B cell (primary cell): Measurements from ENCODE around the gene PLAC1. TPM values are rescaled to one million over a fixed set of nuclear protein-coding genes. Genes with fewer than 3 reads are reported as not detected.

Experiments used
- ATAC-seq: fragments of 200-7000 bp; cut with Tn5 transposase; one replicate; pipeline ENCODE4 v1.10.0; 2021; ENCODE audit warnings: low read depth, mild to moderate bottlenecking, moderate number of reproducible peaks, moderate library complexity
- CTCF ChIA-PET: fragments of 350-600 bp; sonication (Branson Sonifier 250); formaldehyde crosslinking; loops from one replicate; lab custom pipeline; 2021; ENCODE audit warnings: antibody characterized with exemption, inconsistent platforms; lab: Charles Lee
- POLR2A ChIA-PET: fragments of 350-600 bp; sonication (Branson Sonifier 250); formaldehyde crosslinking; loops from one replicate; lab custom pipeline; 2021; ENCODE audit warnings: antibody characterized with exemption; lab: Charles Lee
- DNase-seq: peaks from one replicate; pipeline ENCODE4 v3.0.0; 2013
- H2AFZ ChIP-seq: 2 replicates; pipeline ENCODE4 v1.6.1; 2012; ENCODE audit warnings: mild to moderate bottlenecking, low read depth, low read length; ENCODE audit not compliant: insufficient read depth, poor library complexity, severe bottlenecking
- H3K27ac ChIP-seq, 2 donors: 1 replicate in 1 of 2; 2 replicates in 1 of 2; pipeline ENCODE4 v1.5.1; 2012 to 2013; ENCODE audit warnings: low read length in 2 of 2, mild to moderate bottlenecking in 2 of 2, moderate library complexity in 1 of 2
- H3K27me3 ChIP-seq, 4 experiments: fragments of 200-600 bp in 1 of 4; sonication (generic) in 1 of 4; replicated peaks in 1 of 4; 1 replicate in 2 of 4; 2 replicates in 2 of 4; pipeline versions ENCODE4 v1.6.1 to v1.7.0; 2013 to 2016; ENCODE audit warnings: low read length in 3 of 4, mild to moderate bottlenecking in 2 of 4, mixed read lengths in 1 of 4, moderate library complexity in 1 of 4; ENCODE audit not compliant: insufficient read depth in 4 of 4, control insufficient read depth in 3 of 4; ENCODE audit errors: control extremely low read depth in 1 of 4
- H3K36me3 ChIP-seq, 2 experiments: replicated peaks in 1 of 2; 1 replicate in 1 of 2; 2 replicates in 1 of 2; pipeline versions ENCODE4 v1.6.1 to v1.7.1; 2013; ENCODE audit warnings: low read length in 1 of 2; ENCODE audit not compliant: insufficient read depth in 2 of 2, control insufficient read depth in 1 of 2; ENCODE audit errors: control extremely low read depth in 1 of 2, extremely low read depth in 1 of 2
- H3K4me1 ChIP-seq, 2 donors: fragments of 200-600 bp in 1 of 2; sonication (generic) in 1 of 2; 1 replicate in 1 of 2; 2 replicates in 1 of 2; pipeline versions ENCODE4 v1.5.1 to v1.6.1; 2013 to 2017; ENCODE audit warnings: low read length in 2 of 2; ENCODE audit not compliant: control insufficient read depth in 2 of 2, insufficient read depth in 2 of 2
- H3K4me2 ChIP-seq: replicated peaks from 2 replicates; pipeline ENCODE3; 2012; ENCODE audit warnings: mild to moderate bottlenecking, low read depth, low read length; ENCODE audit not compliant: poor library complexity, severe bottlenecking
- H3K4me3 ChIP-seq, 5 experiments: fragments of 200-600 bp in 1 of 5; sonication (generic) in 1 of 5; 1 replicate in 3 of 5; 2 replicates in 2 of 5; pipeline versions ENCODE4 v1.5.1 to v1.7.0; 2011 to 2016; ENCODE audit warnings: low read length in 4 of 5, mild to moderate bottlenecking in 4 of 5, low read depth in 2 of 5, control low read depth in 1 of 5, moderate library complexity in 1 of 5; ENCODE audit not compliant: insufficient read depth in 1 of 5; ENCODE audit errors: control extremely low read depth in 1 of 5, extremely low read depth in 1 of 5
- H3K79me2 ChIP-seq: fragments of 200-600 bp; sonication (generic); one replicate; pipeline ENCODE4 v1.6.0; 2016; ENCODE audit warnings: low read length; ENCODE audit not compliant: control insufficient read depth, insufficient read depth
- H3K9ac ChIP-seq: fragments of 200-600 bp; sonication (generic); 2 replicates; pipeline ENCODE4 v1.6.1; 2017; ENCODE audit warnings: mild to moderate bottlenecking, low read length, moderate library complexity
- H3K9me3 ChIP-seq, 3 donors: one replicate each; pipeline versions ENCODE4 v1.6.1 to v1.7.1; 2013; ENCODE audit warnings: low read length in 2 of 3; ENCODE audit not compliant: control insufficient read depth in 2 of 3, insufficient read depth in 1 of 3; ENCODE audit errors: control extremely low read depth in 1 of 3
- H4K20me1 ChIP-seq: 2 replicates; pipeline ENCODE4 v1.6.0; 2012; ENCODE audit warnings: mild to moderate bottlenecking, low read length; ENCODE audit not compliant: insufficient read depth, control insufficient read depth, poor library complexity, severe bottlenecking
- H3K27ac Mint-ChIP-seq: one replicate; pipeline ENCODE4 v1.8.0; 2021; ENCODE audit warnings: mixed read lengths
- H3K27me3 Mint-ChIP-seq: one replicate; pipeline ENCODE4 v1.8.0; 2021; ENCODE audit warnings: mixed read lengths
- H3K4me1 Mint-ChIP-seq: one replicate; pipeline ENCODE4 v1.8.0; 2021; ENCODE audit warnings: mixed read lengths
- H3K4me3 Mint-ChIP-seq: one replicate; pipeline ENCODE4 v1.8.0; 2021; ENCODE audit warnings: mixed read lengths
- H3K9me3 Mint-ChIP-seq: one replicate; pipeline ENCODE4 v1.8.0; 2022; ENCODE audit warnings: mixed read lengths; ENCODE audit not compliant: insufficient read depth
- EZH2 ChIP-seq: IDR thresholded peaks from 2 replicates; pipeline ENCODE4 v1.6.1; 2012; ENCODE audit warnings: borderline replicate concordance, low read depth, mild to moderate bottlenecking, moderate library complexity, low read length; ENCODE audit not compliant: insufficient read depth, poor library complexity, severe bottlenecking
- WGBS: methylation state at CpG from one replicate; pipeline ENCODE4 v1.1.5; 2013; ENCODE audit warnings: missing lambda C conversion rate; ENCODE audit not compliant: insufficient coverage; 5-methylcytosine and 5-hydroxymethylcytosine counted together
- intact Hi-C: fragments of 100-400 bp; cut with micrococcal nuclease; formaldehyde crosslinking; loops from one replicate; pipeline ENCODE4 v1.10.0; 2022
- polyA plus RNA-seq: library from polyadenylated mRNA; depleted of rRNA; stranded (reverse); fragments of >200 nt; gene quantifications from 2 replicates; pipeline ENCODE4 v1.2.3, GENCODE V29; 2012
- total RNA-seq, 2 donors: library from RNA; stranded (reverse); fragments of 120-200 nt in 1 of 2; gene quantifications; 1 replicate in 1 of 2; 2 replicates in 1 of 2; pipeline versions ENCODE4 v1.2.3 to v1.2.4, GENCODE V29; 2013 to 2022
- TF ChIP-seq, protein P1 (sequence below): fragments of 200-600 bp; IDR thresholded peaks from one replicate; pipeline ENCODE4 v1.8.0; 2022; ENCODE audit warnings: antibody characterized with exemption, mild to moderate bottlenecking

The PLAC1 gene
- total and polyA plus RNA-seq, 2 donors (not counting 1 experiment from before 2014, with no cell fraction given) = not detected

DNA sequence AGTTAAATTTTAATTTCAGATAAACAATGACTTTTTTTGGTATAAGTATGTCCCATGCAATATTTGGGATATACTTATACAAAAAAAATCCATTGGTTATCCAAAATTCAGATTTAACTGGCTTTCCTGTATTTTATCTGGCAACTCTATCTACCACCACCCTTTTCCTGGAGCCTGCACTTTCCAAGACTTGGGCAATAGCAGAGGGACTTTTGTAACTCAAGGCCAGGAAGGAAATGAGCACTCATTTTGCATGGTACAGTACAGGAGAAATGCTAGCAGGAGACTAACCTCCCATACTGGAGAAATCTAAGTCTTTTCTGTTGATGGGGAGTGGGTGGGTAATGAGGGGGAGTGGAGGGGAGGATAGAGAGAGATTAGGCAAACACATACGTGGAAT is 37.7 kb upstream of the PLAC1 start:
- no CpG with 5 or more reads among the region's 1 CpG for WGBS
- no peaks in the 10 kb centered on the region for H3K27me3 Mint-ChIP-seq
- H3K4me2 ChIP-seq = no peak overlapping the region
- no peaks in the 10 kb centered on the region for H3K36me3 ChIP-seq
- no peaks in the 10 kb centered on the region for H3K27me3 ChIP-seq
- H2AFZ ChIP-seq = no peak overlapping the region
- ChIA-PET POLR2A (no interaction called here), CTCF (no interaction called here)
- H3K4me1 Mint-ChIP-seq = no peaks in the 10 kb centered on the region
- H3K9me3 Mint-ChIP-seq = no peaks in the 10 kb centered on the region
- H4K20me1 ChIP-seq = no peaks in the 10 kb centered on the region
- intact Hi-C loops = no loop called here
- H3K9ac ChIP-seq = no peak overlapping the region
- TF ChIP-seq, protein P1, sequence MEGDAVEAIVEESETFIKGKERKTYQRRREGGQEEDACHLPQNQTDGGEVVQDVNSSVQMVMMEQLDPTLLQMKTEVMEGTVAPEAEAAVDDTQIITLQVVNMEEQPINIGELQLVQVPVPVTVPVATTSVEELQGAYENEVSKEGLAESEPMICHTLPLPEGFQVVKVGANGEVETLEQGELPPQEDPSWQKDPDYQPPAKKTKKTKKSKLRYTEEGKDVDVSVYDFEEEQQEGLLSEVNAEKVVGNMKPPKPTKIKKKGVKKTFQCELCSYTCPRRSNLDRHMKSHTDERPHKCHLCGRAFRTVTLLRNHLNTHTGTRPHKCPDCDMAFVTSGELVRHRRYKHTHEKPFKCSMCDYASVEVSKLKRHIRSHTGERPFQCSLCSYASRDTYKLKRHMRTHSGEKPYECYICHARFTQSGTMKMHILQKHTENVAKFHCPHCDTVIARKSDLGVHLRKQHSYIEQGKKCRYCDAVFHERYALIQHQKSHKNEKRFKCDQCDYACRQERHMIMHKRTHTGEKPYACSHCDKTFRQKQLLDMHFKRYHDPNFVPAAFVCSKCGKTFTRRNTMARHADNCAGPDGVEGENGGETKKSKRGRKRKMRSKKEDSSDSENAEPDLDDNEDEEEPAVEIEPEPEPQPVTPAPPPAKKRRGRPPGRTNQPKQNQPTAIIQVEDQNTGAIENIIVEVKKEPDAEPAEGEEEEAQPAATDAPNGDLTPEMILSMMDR = no peak
- no peak for TF ChIP-seq EZH2
- H3K79me2 ChIP-seq = no peaks in the 10 kb centered on the region
- no peak overlapping the region for H3K27ac ChIP-seq
- DNase-seq (no peak), ATAC-seq (no peak)
- H3K4me1 ChIP-seq = no peaks in the 10 kb centered on the region
- H3K4me3 Mint-ChIP-seq = no peak overlapping the region
- H3K9me3 ChIP-seq = no peaks in the 10 kb centered on the region
- no peak overlapping the region for H3K27ac Mint-ChIP-seq
- H3K4me3 ChIP-seq = no peak overlapping the region

DNA sequence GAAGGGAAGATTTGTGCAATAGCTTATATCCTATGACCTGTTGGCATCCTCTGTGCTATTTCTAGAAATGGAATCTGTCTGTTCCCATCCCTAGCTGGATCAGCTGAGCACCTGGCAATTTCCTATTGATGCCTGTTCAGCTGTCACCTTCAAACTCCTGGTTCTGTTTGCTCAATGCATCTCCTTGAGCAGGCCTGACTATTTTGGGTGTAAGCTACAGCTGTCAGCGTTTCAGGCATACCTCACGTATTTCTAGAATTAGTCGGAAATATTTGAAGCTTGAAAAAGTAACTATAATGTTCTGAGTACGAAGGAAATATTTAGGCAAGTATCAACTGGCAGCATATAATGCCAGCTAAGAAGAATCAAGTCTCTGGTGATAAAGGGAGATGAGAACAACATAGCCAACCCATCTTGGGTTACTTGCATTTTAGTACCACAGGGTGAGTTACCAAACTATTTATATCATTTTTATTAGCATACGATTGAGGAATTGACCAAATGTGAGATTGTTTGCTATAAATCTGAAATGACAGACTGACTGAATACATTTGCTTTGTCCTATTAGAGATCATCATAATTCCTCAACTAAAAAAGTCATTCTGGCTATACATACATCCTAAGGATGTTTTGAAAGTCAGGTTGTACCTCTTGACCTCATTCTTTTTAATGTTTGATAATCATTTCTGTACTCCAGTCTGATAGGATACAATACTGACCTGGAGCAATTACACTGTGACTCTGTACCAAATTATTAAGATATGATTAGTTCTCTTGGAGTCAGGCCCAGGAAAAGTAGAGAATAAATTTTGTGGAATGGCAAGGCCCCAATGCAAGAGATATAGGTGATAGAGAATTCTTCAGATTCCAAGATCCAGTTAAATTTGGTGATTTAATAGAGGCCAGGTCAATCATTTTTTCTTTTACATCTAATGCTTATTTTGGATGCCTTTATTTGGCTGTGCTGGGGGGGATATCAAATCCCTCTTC is 36.4 kb upstream of the PLAC1 start:
- H2AFZ ChIP-seq = no peak overlapping the region
- H3K4me1 ChIP-seq = no peaks in the 10 kb centered on the region
- no peaks in the 10 kb centered on the region for H3K36me3 ChIP-seq
- H3K27ac ChIP-seq = no peak overlapping the region
- no peaks in the 10 kb centered on the region for H3K27me3 ChIP-seq
- H3K4me3 Mint-ChIP-seq = no peak overlapping the region
- H3K9me3 ChIP-seq = no peaks in the 10 kb centered on the region
- H3K9me3 Mint-ChIP-seq = no peaks in the 10 kb centered on the region
- POLR2A ChIA-PET = no interaction called here
- CTCF ChIA-PET = no interaction called here
- no peaks in the 10 kb centered on the region for H4K20me1 ChIP-seq
- ATAC-seq (no peak), DNase-seq (no peak)
- no peak overlapping the region for H3K4me3 ChIP-seq
- no CpG with 5 or more reads among the region's 5 CpGs for WGBS
- no peaks in the 10 kb centered on the region for H3K79me2 ChIP-seq
- H3K4me1 Mint-ChIP-seq = no peaks in the 10 kb centered on the region
- H3K27ac Mint-ChIP-seq = no peak overlapping the region
- intact Hi-C loops = no loop called here
- H3K4me2 ChIP-seq = no peak overlapping the region
- no peak overlapping the region for H3K9ac ChIP-seq
- H3K27me3 Mint-ChIP-seq = no peaks in the 10 kb centered on the region
- TF ChIP-seq, protein P1 = no peak
- no peak for TF ChIP-seq EZH2
